Measurements from ENCODE around the gene GLI3.

Gene GLI3

GRCh38 chr7:42236976-42237810 lies at the start of gene GLI3:
Gene GLI3, minus strand, starts transcription at chr7:42237209. Its CDS starts 13,956 bp downstream, at chr7:42223253.
- no peak for DNase-seq

- DNase-seq, result no peak
These were observed 48.4 kb upstream of the GLI3 start for GRCh38 chr7:42285383-42285824.

- no peak for DNase-seq
These were observed 46.5 kb upstream of the GLI3 start for GRCh38 chr7:42283553-42283952.

- no peak for DNase-seq
These were observed 41.3 kb upstream of the GLI3 start for GRCh38 chr7:42278344-42278743.

GRCh38 chr7:42274053-42274452 lies 37.0 kb upstream of the GLI3 start:
- no peak for DNase-seq

- DNase-seq, result no peak
These were observed 36.0 kb upstream of the GLI3 start for GRCh38 chr7:42272793-42273665.

GRCh38 chr7:42269161-42269560 lies 32.2 kb upstream of the GLI3 start:
- DNase-seq, result no peak

DNA sequence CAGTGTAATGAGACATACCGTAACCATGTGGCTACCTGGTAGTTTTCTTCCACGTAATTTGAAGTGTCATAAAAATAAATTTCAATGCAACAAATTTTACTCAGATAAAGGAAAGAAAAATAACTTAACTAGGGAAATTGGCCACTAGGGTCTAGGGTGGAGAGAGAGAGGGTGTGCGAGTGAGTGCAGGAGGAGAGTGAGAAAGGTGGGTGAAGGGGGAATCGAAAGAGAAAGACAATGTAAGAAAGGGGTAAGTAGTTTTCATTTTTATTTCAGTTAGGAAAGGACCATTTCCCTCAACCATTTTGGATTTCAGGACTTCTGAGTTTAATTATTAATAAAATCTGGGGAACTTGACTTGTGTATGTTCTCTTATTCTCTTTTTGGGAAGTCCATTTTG lies 27.7 kb upstream of the GLI3 start:
- DNase-seq, result no peak

GRCh38 chr7:42263971-42264370 lies 27.0 kb upstream of the GLI3 start:
- no peak for DNase-seq

- DNase-seq, result no peak
These were observed 26.0 kb upstream of the GLI3 start for GRCh38 chr7:42262964-42263363.

DNA sequence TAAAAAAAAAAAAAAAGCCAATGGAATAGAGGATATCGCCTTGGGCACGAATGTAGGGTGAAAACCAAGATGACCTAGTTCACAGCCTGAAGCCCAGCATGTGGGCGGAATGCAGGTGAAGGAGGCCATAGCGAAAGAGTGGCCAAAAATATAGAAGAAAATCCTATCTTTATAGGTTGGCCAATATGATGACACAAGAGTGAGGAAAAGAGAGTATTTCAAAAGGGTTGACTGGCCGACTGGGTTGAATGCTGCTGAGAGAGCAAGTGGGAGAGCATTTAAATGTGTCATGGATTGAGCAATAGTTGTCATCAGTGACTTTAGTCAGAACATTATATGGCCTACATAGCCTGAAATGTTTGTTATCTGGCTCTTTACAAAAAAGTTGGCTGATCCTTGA lies 17.2 kb upstream of the GLI3 start:
- no peak for DNase-seq

- no peak for DNase-seq
These were observed 16.3 kb upstream of the GLI3 start for GRCh38 chr7:42253316-42253715.

DNA sequence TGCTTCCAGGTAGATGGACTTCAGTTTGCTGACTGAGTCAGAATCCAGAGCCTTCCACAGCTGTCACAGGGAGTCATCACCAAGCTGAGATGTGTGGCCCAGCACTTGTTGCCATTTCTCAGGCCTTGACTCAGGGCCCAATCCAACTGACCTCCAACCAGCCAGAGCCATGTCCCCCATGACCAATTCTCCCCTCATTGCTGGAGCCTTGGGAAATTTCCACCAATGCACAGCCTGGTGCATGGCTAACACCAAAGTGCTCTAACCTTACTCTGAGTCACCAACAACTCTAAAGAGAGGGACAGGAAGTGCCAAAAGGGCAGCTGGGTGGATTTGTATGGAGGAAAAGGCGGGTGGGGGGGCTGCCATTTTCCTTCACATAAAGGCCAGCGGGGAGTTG lies 13.4 kb upstream of the GLI3 start:
- no peak for DNase-seq

DNA sequence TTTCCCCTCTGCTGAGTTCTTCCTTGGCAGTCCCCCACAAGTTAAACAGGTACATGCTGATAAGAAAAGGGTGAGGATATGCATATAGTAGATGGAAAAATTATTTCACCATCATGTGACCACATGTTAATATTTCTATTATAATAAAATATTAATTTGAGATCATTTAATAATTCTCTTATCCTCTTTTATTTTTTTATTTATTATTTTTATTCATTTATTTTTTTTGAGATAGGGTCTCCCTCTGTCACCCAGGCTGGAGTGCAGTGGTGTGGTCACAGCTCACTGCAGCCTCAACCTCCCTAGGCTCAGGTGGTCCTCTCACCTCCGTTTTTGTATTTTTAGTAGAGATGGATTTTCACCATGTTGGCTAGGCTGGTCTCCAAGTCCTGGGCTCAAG lies 11.6 kb upstream of the GLI3 start:
- DNase-seq, result no peak

DNA sequence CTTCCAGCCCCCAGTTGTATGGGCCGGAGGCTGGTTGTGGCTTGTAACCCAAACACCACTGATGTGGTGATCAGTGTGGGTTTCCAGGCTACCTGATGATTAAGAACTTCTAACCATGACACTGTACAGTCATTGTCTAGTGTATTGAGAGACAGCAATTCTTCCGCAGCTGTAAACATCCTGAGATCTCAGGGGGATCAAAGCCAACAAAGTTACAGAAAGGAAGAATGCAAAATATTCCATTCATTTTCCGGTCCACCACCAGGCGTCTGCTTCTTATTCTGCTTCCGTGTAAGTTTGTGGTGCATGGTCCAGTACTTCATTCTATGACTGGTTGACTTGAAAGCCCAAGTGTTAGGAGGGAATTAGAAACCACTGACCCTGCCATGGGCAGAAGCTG lies 10.3 kb upstream of the GLI3 start:
- DNase-seq, result no peak

- no peak for DNase-seq
These were observed 7.8 kb upstream of the GLI3 start for GRCh38 chr7:42244828-42245227.

DNA sequence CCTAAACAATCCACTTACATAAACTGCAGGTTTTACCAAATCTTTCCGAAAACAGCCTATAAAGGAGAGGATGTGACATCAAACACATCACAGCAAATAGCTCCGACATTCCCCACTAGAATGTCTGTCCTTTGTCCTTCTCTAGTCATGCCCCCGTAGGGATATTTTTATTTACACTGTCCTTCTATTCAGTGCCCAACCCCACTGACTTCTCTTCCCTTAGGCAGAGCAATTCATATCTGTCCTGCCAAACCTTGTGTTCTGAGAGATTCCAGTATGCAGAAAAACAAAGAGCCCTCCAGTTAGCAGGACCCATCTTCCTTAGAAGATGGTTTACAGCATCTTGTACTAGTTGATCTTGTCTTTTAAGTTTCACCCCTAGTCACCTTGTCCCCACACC lies 5.4 kb upstream of the GLI3 start:
- DNase-seq, result no peak

- DNase-seq, result no peak
These were observed 4.4 kb upstream of the GLI3 start for GRCh38 chr7:42241424-42241823.

GRCh38 chr7:42240416-42240815 lies 3.4 kb upstream of the GLI3 start:
- no peak for DNase-seq

DNA sequence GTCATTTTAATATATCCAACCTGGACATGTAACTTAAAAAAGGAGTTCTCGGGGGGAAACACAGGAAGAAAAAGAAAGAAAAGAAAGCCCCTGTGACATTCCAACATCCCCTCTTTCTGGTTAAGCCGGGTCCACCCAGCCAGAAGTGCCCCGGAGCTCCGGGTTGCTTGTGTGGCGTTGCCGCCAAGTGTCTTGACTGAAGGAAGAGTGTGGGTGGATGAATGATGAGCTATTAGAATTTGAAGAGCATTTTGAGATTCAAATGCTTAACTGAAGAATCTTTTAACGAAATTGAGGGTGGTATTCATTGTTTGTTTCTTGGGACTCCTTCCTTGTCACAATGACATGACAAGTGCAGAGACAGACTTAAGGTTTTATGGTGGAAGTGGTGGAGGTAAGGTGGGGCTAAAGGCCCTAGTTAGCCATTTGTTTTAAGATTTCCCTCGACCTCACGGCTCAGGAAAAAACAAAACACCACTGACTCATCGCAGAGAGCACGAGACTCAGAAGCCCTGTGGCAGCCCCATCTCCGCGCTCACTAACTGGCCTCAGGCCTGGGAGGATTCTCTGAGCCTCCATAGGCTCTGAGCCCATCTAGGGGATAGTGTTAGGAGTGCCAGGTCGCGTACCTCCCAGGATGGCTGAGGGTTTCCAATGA lies 1.8 kb upstream of the GLI3 start:
- DNase-seq, result no peak

- DNase-seq, result no peak
These were observed 967 bp upstream of the GLI3 start for GRCh38 chr7:42237811-42238541.

DNA sequence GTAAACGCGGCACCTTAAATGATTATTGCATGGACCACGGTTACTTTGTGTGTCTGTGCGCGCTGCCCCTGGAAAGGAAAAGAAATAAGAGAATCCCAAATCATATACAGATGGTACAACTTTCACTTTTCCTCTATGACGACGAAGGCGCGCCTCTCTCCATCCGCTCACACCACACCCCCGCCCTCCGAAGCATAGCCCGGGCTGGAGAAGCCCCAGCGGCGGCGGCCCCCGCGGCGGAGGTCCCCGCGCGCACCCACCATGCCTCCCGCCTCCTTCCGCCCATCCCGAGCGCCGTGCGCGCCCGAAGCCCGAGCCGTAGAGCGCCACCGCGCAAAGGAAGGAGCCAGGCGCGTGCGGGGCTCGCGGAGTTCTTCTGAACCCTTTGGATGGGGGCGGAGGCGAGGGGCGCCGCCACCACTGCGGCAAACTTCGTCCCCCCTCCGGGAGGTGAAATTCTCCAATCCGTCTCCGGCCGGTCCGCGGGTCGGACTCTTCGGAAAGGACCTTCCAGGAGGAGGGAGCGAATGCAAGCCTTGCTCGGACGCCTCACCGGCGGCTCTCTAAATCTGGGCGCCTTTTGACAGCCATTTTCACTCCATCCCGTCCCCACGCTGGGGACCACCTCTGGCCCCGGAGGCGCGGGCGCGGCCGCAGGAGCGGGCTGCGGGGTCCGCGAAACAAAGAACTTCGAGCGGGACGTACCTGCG lies 588 bp downstream of the GLI3 start:
- DNase-seq, result no peak

Data from cerebellar nuclear complex (tissue), 1 donor.